Activated naive CD8-positive, alpha-beta T cell (primary cell): ENCODE results near the gene PFDN2.
A peak's percentile ranks its signal among the peaks of the same experiment; 100 is the strongest.

Source experiments
- H3K27ac Mint-ChIP-seq: one replicate; pipeline ENCODE4 v1.8.0; 2021; ENCODE audit warnings: mixed read lengths
- H3K27me3 Mint-ChIP-seq: one replicate; pipeline ENCODE4 v1.8.0; 2021; ENCODE audit warnings: mixed read lengths
- H3K36me3 Mint-ChIP-seq: one replicate; pipeline ENCODE4 v1.8.0; 2021; ENCODE audit warnings: mixed read lengths
- H3K4me1 Mint-ChIP-seq: one replicate; pipeline ENCODE4 v1.8.0; 2021; ENCODE audit warnings: low read depth, mixed read lengths
- H3K4me3 Mint-ChIP-seq: one replicate; pipeline ENCODE4 v1.8.0; 2021; ENCODE audit warnings: mild to moderate bottlenecking, mixed read lengths
- H3K9me3 Mint-ChIP-seq: one replicate; pipeline ENCODE4 v1.8.0; 2021; ENCODE audit warnings: low read depth, mixed read lengths

Gene PFDN2

GRCh38 chr1:161157867-161158266 lies 40.0 kb upstream of the PFDN2 start:
- Mint-ChIP-seq H3K36me3 (peaks cover 14% of the 10 kb centered on the region), H3K27ac (peak overlapping the region; percentile 92), H3K4me1 (peaks cover 61% of the 10 kb centered on the region), H3K4me3 (peak overlapping the region; percentile 92), H3K9me3 (no peaks in the 10 kb centered on the region), H3K27me3 (no peaks in the 10 kb centered on the region)

- H3K4me1 Mint-ChIP-seq, result peaks cover 29% of the 10 kb centered on the region
- peaks cover 9% of the 10 kb centered on the region for H3K36me3 Mint-ChIP-seq
- no peaks in the 10 kb centered on the region for H3K9me3 Mint-ChIP-seq
- peak within 1 kb of the TSS; percentile 100 for H3K27ac Mint-ChIP-seq
- peak within 1 kb of the TSS; percentile 98 for H3K4me3 Mint-ChIP-seq
- no peaks in the 10 kb centered on the region for H3K27me3 Mint-ChIP-seq
Measured at GRCh38 chr1:161153682-161154337, 36.0 kb upstream of the PFDN2 start, which contains the start of gene UFC1. UFC1 (plus strand) TSS chr1:161153978; CDS start chr1:161153998, 20 bp downstream.

- no peaks in the 10 kb centered on the region for H3K9me3 Mint-ChIP-seq
- peak overlapping the region; percentile 78 for H3K27ac Mint-ChIP-seq
- H3K36me3 Mint-ChIP-seq, result peaks cover 9% of the 10 kb centered on the region
- H3K27me3 Mint-ChIP-seq, result no peaks in the 10 kb centered on the region
- H3K4me1 Mint-ChIP-seq, result peaks cover 23% of the 10 kb centered on the region
- H3K4me3 Mint-ChIP-seq, result peak overlapping the region; percentile 98
Measured at GRCh38 chr1:161153176-161153575, 35.3 kb upstream of the PFDN2 start.

GRCh38 chr1:161145832-161146231 lies 28.0 kb upstream of the PFDN2 start:
- no peak overlapping the region for H3K4me3 Mint-ChIP-seq
- no peak overlapping the region for H3K27ac Mint-ChIP-seq
- H3K9me3 Mint-ChIP-seq, result no peaks in the 10 kb centered on the region

GRCh38 chr1:161140755-161141400 lies 23.0 kb upstream of the PFDN2 start:
- H3K27me3 Mint-ChIP-seq, result no peaks in the 10 kb centered on the region
- H3K4me3 Mint-ChIP-seq, result no peak overlapping the region
- H3K27ac Mint-ChIP-seq, result no peak overlapping the region
- H3K4me1 Mint-ChIP-seq, result peaks cover 1% of the 10 kb centered on the region
- no peaks in the 10 kb centered on the region for H3K36me3 Mint-ChIP-seq
- H3K9me3 Mint-ChIP-seq, result no peaks in the 10 kb centered on the region

More at GRCh38 chr1:161145832-161146231, 28.0 kb upstream of the PFDN2 start:
- H3K4me1 Mint-ChIP-seq, result no peaks in the 10 kb centered on the region
- H3K27me3 Mint-ChIP-seq, result no peaks in the 10 kb centered on the region
- H3K36me3 Mint-ChIP-seq, result no peaks in the 10 kb centered on the region

- no peaks in the 10 kb centered on the region for H3K9me3 Mint-ChIP-seq
Measured at GRCh38 chr1:161139766-161140165, 21.9 kb upstream of the PFDN2 start.

GRCh38 chr1:161138431-161138830 lies 20.6 kb upstream of the PFDN2 start:
- Mint-ChIP-seq H3K36me3 (no peaks in the 10 kb centered on the region), H3K27me3 (no peaks in the 10 kb centered on the region), H3K9me3 (no peaks in the 10 kb centered on the region), H3K27ac (peak overlapping the region; percentile 17), H3K4me3 (no peak overlapping the region), H3K4me1 (peaks cover 5% of the 10 kb centered on the region)

More at GRCh38 chr1:161139766-161140165, 21.9 kb upstream of the PFDN2 start:
- no peaks in the 10 kb centered on the region for H3K36me3 Mint-ChIP-seq
- H3K27me3 Mint-ChIP-seq, result no peaks in the 10 kb centered on the region
- peaks cover 5% of the 10 kb centered on the region for H3K4me1 Mint-ChIP-seq
- no peak overlapping the region for H3K27ac Mint-ChIP-seq
- no peak overlapping the region for H3K4me3 Mint-ChIP-seq

- Mint-ChIP-seq H3K4me1 (peaks cover 5% of the 10 kb centered on the region), H3K4me3 (no peak overlapping the region), H3K27ac (no peak overlapping the region), H3K36me3 (no peaks in the 10 kb centered on the region), H3K27me3 (no peaks in the 10 kb centered on the region), H3K9me3 (no peaks in the 10 kb centered on the region)
Measured at GRCh38 chr1:161137881-161138280, 20.0 kb upstream of the PFDN2 start.

- H3K9me3 Mint-ChIP-seq, result no peaks in the 10 kb centered on the region
- H3K4me3 Mint-ChIP-seq, result no peak overlapping the region
- no peaks in the 10 kb centered on the region for H3K27me3 Mint-ChIP-seq
- H3K36me3 Mint-ChIP-seq, result peaks cover 4% of the 10 kb centered on the region
- peaks cover 40% of the 10 kb centered on the region for H3K4me1 Mint-ChIP-seq
- H3K27ac Mint-ChIP-seq, result no peak overlapping the region
Measured at GRCh38 chr1:161133220-161133740, 15.4 kb upstream of the PFDN2 start.

- Mint-ChIP-seq H3K27ac (peak within 1 kb of the TSS; percentile 97), H3K27me3 (no peaks in the 10 kb centered on the region), H3K4me1 (peaks cover 46% of the 10 kb centered on the region), H3K9me3 (no peaks in the 10 kb centered on the region), H3K4me3 (no peak within 1 kb of the TSS), H3K36me3 (peaks cover 4% of the 10 kb centered on the region)
Measured at GRCh38 chr1:161132410-161133219, 14.8 kb upstream of the PFDN2 start, which contains the start of gene DEDD. DEDD (minus strand) TSS chr1:161132667; CDS start chr1:161124462, 8,205 bp downstream.

- H3K27me3 Mint-ChIP-seq, result no peaks in the 10 kb centered on the region
- peak overlapping the region; percentile 97 for H3K27ac Mint-ChIP-seq
- peaks cover 54% of the 10 kb centered on the region for H3K4me1 Mint-ChIP-seq
- H3K9me3 Mint-ChIP-seq, result no peaks in the 10 kb centered on the region
- peaks cover 5% of the 10 kb centered on the region for H3K36me3 Mint-ChIP-seq
- H3K4me3 Mint-ChIP-seq, result no peak overlapping the region
Measured at GRCh38 chr1:161131523-161132409, 13.9 kb upstream of the PFDN2 start.

- Mint-ChIP-seq H3K4me1 (peaks cover 62% of the 10 kb centered on the region), H3K27me3 (no peaks in the 10 kb centered on the region), H3K27ac (peak overlapping the region; percentile 97)
Measured at GRCh38 chr1:161130266-161130665, 12.4 kb upstream of the PFDN2 start.

GRCh38 chr1:161128591-161129420 lies 11.0 kb upstream of the PFDN2 start:
- peaks cover 13% of the 10 kb centered on the region for H3K36me3 Mint-ChIP-seq
- H3K27ac Mint-ChIP-seq, result peak overlapping the region; percentile 97
- H3K4me3 Mint-ChIP-seq, result peak overlapping the region; percentile 27
- H3K27me3 Mint-ChIP-seq, result no peaks in the 10 kb centered on the region
- H3K4me1 Mint-ChIP-seq, result peaks cover 58% of the 10 kb centered on the region
- no peaks in the 10 kb centered on the region for H3K9me3 Mint-ChIP-seq

More at GRCh38 chr1:161130266-161130665, 12.4 kb upstream of the PFDN2 start:
- H3K36me3 Mint-ChIP-seq, result peaks cover 13% of the 10 kb centered on the region
- no peak overlapping the region for H3K4me3 Mint-ChIP-seq
- no peaks in the 10 kb centered on the region for H3K9me3 Mint-ChIP-seq
